K562 (cell line): ENCODE results near the gene LAMA2. TPM values are rescaled to one million over a fixed set of nuclear protein-coding genes. Genes with fewer than 3 reads are reported as not detected.

Source experiments
- ATAC-seq: fragments of 200-7000 bp; cut with Tn5 transposase; 3 replicates; pipeline ENCODE4 v1.9.1; 2020; ENCODE audit warnings: moderate library complexity
- BruUV-seq: library from RNA; stranded (reverse); fragments of 400-500 nt; replicated peaks from 2 replicates; lab custom pipeline; 2021; lab: Mats Ljungman, UMichigan
- CTCF ChIA-PET: fragments of 300-600 bp; formaldehyde crosslinking; extraction: SDS; loops from one replicate; lab custom pipeline; 2021; ENCODE audit warnings: low intra/inter-chr PET ratio; lab: Yijun Ruan, JAX
- POLR2A ChIA-PET: fragments of 300-600, 350-650 bp; sonication (Branson Sonifier 250); formaldehyde crosslinking; extraction: SDS; loops from one replicate; lab custom pipeline; 2021; ENCODE audit warnings: antibody characterized with exemption, inconsistent platforms; lab: Yijun Ruan, JAX
- DNase-seq, 4 experiments: peaks; one replicate each; pipeline versions ENCODE4 v3.0.0 to v3.0.0-alpha.2; 2011 to 2018; ENCODE audit warnings: low spot score in 3 of 4, mixed read lengths in 3 of 4; ENCODE audit errors: extremely low read depth in 1 of 4
- FAIRE-seq: peaks from 2 replicates; lab custom pipeline; 2011; peaks lifted over from hg19 to GRCh38; lab: Jason Lieb, UNC
- H2AFZ ChIP-seq: 2 replicates; pipeline ENCODE4 v1.6.0; 2011; ENCODE audit warnings: low read depth, low read length, control low read depth, inconsistent platforms
- H3K27ac ChIP-seq: fragments of 200-600 bp; 3 replicates; pipeline ENCODE4 v1.8.0; 2011; ENCODE audit warnings: low read depth, mild to moderate bottlenecking, control low read depth, inconsistent platforms, low read length, moderate library complexity, mixed read lengths; ENCODE audit errors: extremely low read depth
- H3K27me3 ChIP-seq, 2 experiments: fragments of 300-600 bp in 1 of 2; 2 replicates in 1 of 2; 3 replicates in 1 of 2; pipeline versions ENCODE4 v1.6.0 to v1.8.0; 2011; ENCODE audit warnings: inconsistent platforms in 2 of 2, low read length in 2 of 2, mild to moderate bottlenecking in 1 of 2, mixed read lengths in 1 of 2, moderate library complexity in 1 of 2; ENCODE audit not compliant: control insufficient read depth in 2 of 2, insufficient read depth in 2 of 2
- H3K36me3 ChIP-seq: fragments of 300-600 bp; 3 replicates; pipeline ENCODE4 v1.8.0; 2011; ENCODE audit warnings: mild to moderate bottlenecking, low read length, inconsistent platforms; ENCODE audit not compliant: control insufficient read depth, insufficient read depth
- H3K4me1 ChIP-seq, 2 experiments: fragments of 200-600 bp in 1 of 2; replicated peaks in 1 of 2; 2 replicates in 1 of 2; 3 replicates in 1 of 2; pipeline versions ENCODE4 v1.5.1 to v1.8.0; 2011; ENCODE audit warnings: inconsistent platforms in 2 of 2, low read length in 2 of 2, mild to moderate bottlenecking in 1 of 2, mixed read lengths in 1 of 2, moderate library complexity in 1 of 2; ENCODE audit not compliant: control insufficient read depth in 2 of 2, insufficient read depth in 2 of 2
- H3K4me2 ChIP-seq: 2 replicates; pipeline ENCODE4 v1.6.1; 2011; ENCODE audit warnings: low read length, control low read depth, inconsistent platforms, mixed read lengths; ENCODE audit not compliant: insufficient read depth
- H3K4me3 ChIP-seq: fragments of 200-600 bp; sonication (generic), shearing (Covaris generic); 2 replicates; pipeline ENCODE4 v1.5.1; 2016; ENCODE audit warnings: control low read depth, inconsistent platforms
- H3K79me2 ChIP-seq: fragments of 200-600 bp; 3 replicates; pipeline ENCODE4 v1.8.0; 2011; ENCODE audit warnings: low read length, inconsistent platforms; ENCODE audit not compliant: control insufficient read depth, insufficient read depth
- H3K9ac ChIP-seq, 2 experiments: 2 replicates each; pipeline versions ENCODE4 v1.6.0 to v1.6.1; 2011; ENCODE audit warnings: low read depth in 2 of 2, low read length in 2 of 2, control low read depth in 1 of 2, inconsistent platforms in 1 of 2, mild to moderate bottlenecking in 1 of 2, mixed read lengths in 1 of 2; ENCODE audit not compliant: insufficient read depth in 1 of 2
- H3K9me1 ChIP-seq: one replicate; pipeline ENCODE4 v1.6.0; 2011; ENCODE audit warnings: inconsistent platforms, mild to moderate bottlenecking, low read length, moderate library complexity; ENCODE audit not compliant: control insufficient read depth, insufficient read depth
- H3K9me3 ChIP-seq: replicated peaks from 2 replicates; pipeline ENCODE4 v1.5.1; 2011; ENCODE audit warnings: low read depth, low read length, inconsistent platforms; ENCODE audit not compliant: control insufficient read depth, insufficient read depth
- H4K20me1 ChIP-seq: replicated peaks from 2 replicates; pipeline ENCODE4 v1.6.1; 2011; ENCODE audit warnings: low read length, inconsistent platforms, mixed read lengths; ENCODE audit not compliant: control insufficient read depth, insufficient read depth
- CEBPB ChIP-seq: fragments of 450-650 bp; IDR thresholded peaks from 2 replicates; pipeline ENCODE4 v1.6.1; 2016; ENCODE audit warnings: missing genetic modification characterization, missing compliant biosample characterization
- CEBPG ChIP-seq, 3 experiments: fragments of 200-800 bp in 1 of 3; sonication (Bioruptor generic) in 1 of 3; sonication (generic) in 1 of 3; formaldehyde crosslinking in 1 of 3; IDR thresholded peaks in 2 of 3; conservative IDR thresholded peaks in 1 of 3; 2 replicates each; pipeline versions ENCODE4 v1.6.1 to v1.8.0; 2016 to 2022; ENCODE audit warnings: missing compliant biosample characterization in 2 of 3, missing genetic modification characterization in 2 of 3, mild to moderate bottlenecking in 1 of 3, missing genetic modification reagents in 1 of 3
- FOXP1 ChIP-seq: sonication (generic); formaldehyde crosslinking; IDR thresholded peaks from 2 replicates; pipeline ENCODE4 v1.8.0; 2022; ENCODE audit warnings: mild to moderate bottlenecking, missing genetic modification reagents
- HDAC8 ChIP-seq: fragments of 450-650 bp; IDR thresholded peaks from 2 replicates; pipeline ENCODE4 v1.6.1; 2016; ENCODE audit warnings: mild to moderate bottlenecking, missing genetic modification characterization, moderate library complexity, missing compliant biosample characterization
- MAFF ChIP-seq: IDR thresholded peaks from 2 replicates; pipeline ENCODE4 v1.6.1; 2012; ENCODE audit warnings: low read length, improper control_type of control experiment
- NRF1 ChIP-seq, 2 experiments: fragments of 450-650 bp; IDR thresholded peaks in 1 of 2; conservative IDR thresholded peaks in 1 of 2; 2 replicates each; pipeline ENCODE4 v1.6.1; 2014; ENCODE audit warnings: mild to moderate bottlenecking in 2 of 2
- WGBS: fragments of 100-300 bp; shearing (Covaris generic); methylation state at CpG from one replicate; pipeline ENCODE4 v1.1.6; 2016; ENCODE audit warnings: low coverage, mixed read lengths; ENCODE audit not compliant: insufficient coverage; ENCODE audit errors: missing lambda C conversion rate; 5-methylcytosine and 5-hydroxymethylcytosine counted together
- in situ Hi-C: fragments of 300-500 bp; cut with MboI; formaldehyde crosslinking; loops from 4 replicates; pipeline ENCODE4 v1.15.0; 2018; ENCODE audit warnings: inconsistent platforms, mixed read lengths
- intact Hi-C: fragments of 100-400 bp; cut with micrococcal nuclease; formaldehyde crosslinking; loops from 2 replicates; pipeline ENCODE4 v1.14.2; 2022
- polyA plus RNA-seq, 8 experiments: library from polyadenylated mRNA; depleted of rRNA in 4 of 8; stranded (reverse) in 5 of 8; unstranded in 3 of 8; fragments of >200 nt; fragmentation: Nextera tagmentation in 2 of 8; fragmentation: Illumina TruSeq in 1 of 8; extraction: Ambion mirVana in 2 of 8; extraction: Trizol in 1 of 8; gene quantifications; 2 replicates each; pipeline versions ENCODE4 v1.2.1 to v1.2.3, GENCODE V29; 2011 to 2014; ENCODE audit warnings: inconsistent platforms in 1 of 8, missing spikeins in 1 of 8
- total RNA-seq, 7 experiments: library from RNA; depleted of rRNA in 6 of 7; stranded (reverse); fragments of >200 nt in 6 of 7; fragmentation: Illumina TruSeq in 2 of 7; extraction: Trizol in 2 of 7; gene quantifications; 2 replicates each; pipeline versions ENCODE4 v1.2.1 to v1.2.3, GENCODE V29; 2011 to 2021; ENCODE audit warnings: low replicate concordance in 1 of 7
- TF ChIP-seq, protein P1 (sequence below): fragments of 250-450 bp; sonication (Bioruptor Pico); IDR thresholded peaks from 2 replicates; pipeline ENCODE4 v1.5.0; 2020; ENCODE audit warnings: mild to moderate bottlenecking, borderline replicate concordance

LAMA2 gene
- total and polyA plus RNA-seq, 9 of the 15 experiments (the other 6 are each of a cell fraction or from before 2014, with no cell fraction given) = 0.04 to 1.5 (median 0.36) TPM

DNA sequence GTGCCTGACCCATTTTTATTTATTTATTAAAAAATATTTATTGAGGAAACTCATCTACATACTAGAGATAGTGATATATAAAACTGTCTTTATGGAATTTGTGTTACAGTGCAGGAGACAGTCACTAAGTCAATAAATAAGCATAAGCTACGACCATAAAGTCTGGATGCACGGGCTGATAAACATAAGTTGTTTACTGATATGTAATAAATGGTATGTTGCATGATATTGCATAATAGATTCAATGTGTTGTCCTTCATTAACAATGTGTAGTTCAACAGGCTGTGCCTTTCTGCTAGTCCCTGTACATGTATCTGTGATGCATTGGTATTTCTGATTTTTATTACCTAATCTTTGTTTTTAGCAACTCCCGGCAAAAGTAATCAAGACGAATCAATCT is 515.8 kb downstream of the LAMA2 start:
- TF ChIP-seq FOXP1 (no peak), CEBPB (peak; percentile 21; the same call in 1 of the 2 replicates), CEBPG (CRISPR knock-in tag; IDR thresholded peaks at IDR 0.05) (no peak), CEBPG (tag; conservative IDR thresholded peaks at IDR 0.05 in 1 of 2, IDR thresholded peaks at IDR 0.05 in 1 of 2) (peak; percentile 58 to 63), MAFF (no peak)
- TF ChIP-seq, all 486 proteins: peak for 2
- WGBS = 0% methylated on average over 4 of the region's 4 CpGs
- DNase-seq (no peak), FAIRE-seq (no peak), ATAC-seq (no peak)
- H3K9ac ChIP-seq = no peak overlapping the region
- H3K9me1 ChIP-seq = no peaks in the 10 kb centered on the region
- H3K9me3 ChIP-seq = no peaks in the 10 kb centered on the region
- H3K4me2 ChIP-seq = no peak overlapping the region
- BruUV-seq = no TSS peak
- no peaks in the 10 kb centered on the region for H4K20me1 ChIP-seq
- no peak overlapping the region for H2AFZ ChIP-seq
- H3K27me3 ChIP-seq = no peaks in the 10 kb centered on the region
- ChIA-PET CTCF (no interaction called here), POLR2A (no interaction called here)
- no peak overlapping the region for H3K27ac ChIP-seq
- no peak overlapping the region for H3K4me3 ChIP-seq
- in situ Hi-C loops = no loop called here
- intact Hi-C loops = no loop called here
- H3K79me2 ChIP-seq = no peaks in the 10 kb centered on the region
- H3K36me3 ChIP-seq = no peaks in the 10 kb centered on the region
- H3K4me1 ChIP-seq = no peaks in the 10 kb centered on the region

DNA sequence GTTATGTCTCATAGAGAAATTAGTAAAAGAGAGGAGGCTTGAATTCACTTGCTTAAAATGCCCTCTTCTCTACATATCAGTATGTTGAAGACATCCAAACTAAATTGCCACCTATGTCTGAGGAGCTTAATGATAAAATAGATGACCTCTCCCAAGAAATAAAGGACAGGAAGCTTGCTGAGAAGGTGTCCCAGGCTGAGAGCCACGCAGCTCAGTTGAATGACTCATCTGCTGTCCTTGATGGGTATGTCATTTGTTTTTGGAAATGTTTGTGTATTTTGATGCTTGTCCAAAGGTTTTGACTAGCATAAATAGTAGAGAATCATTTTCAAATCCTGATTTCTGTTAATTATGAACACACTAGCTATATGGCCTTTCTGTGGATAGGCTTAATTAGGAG is 519.3 kb downstream of the LAMA2 start:
- Histone ChIP-seq H3K9me3 (no peaks in the 10 kb centered on the region), H3K9ac (no peak overlapping the region), H3K4me1 (no peaks in the 10 kb centered on the region), H4K20me1 (no peaks in the 10 kb centered on the region), H3K27ac (no peak overlapping the region), H3K4me3 (no peak overlapping the region), H3K9me1 (no peaks in the 10 kb centered on the region), H3K36me3 (no peaks in the 10 kb centered on the region), H2AFZ (no peak overlapping the region), H3K79me2 (no peaks in the 10 kb centered on the region), H3K27me3 (no peaks in the 10 kb centered on the region), H3K4me2 (no peak overlapping the region)
- no peak for TF ChIP-seq HDAC8 (tag)
- no peak for TF ChIP-seq NRF1 (conservative IDR thresholded peaks at IDR 0.05 in 1 of 2, IDR thresholded peaks at IDR 0.05 in 1 of 2)
- TF ChIP-seq, protein P1, sequence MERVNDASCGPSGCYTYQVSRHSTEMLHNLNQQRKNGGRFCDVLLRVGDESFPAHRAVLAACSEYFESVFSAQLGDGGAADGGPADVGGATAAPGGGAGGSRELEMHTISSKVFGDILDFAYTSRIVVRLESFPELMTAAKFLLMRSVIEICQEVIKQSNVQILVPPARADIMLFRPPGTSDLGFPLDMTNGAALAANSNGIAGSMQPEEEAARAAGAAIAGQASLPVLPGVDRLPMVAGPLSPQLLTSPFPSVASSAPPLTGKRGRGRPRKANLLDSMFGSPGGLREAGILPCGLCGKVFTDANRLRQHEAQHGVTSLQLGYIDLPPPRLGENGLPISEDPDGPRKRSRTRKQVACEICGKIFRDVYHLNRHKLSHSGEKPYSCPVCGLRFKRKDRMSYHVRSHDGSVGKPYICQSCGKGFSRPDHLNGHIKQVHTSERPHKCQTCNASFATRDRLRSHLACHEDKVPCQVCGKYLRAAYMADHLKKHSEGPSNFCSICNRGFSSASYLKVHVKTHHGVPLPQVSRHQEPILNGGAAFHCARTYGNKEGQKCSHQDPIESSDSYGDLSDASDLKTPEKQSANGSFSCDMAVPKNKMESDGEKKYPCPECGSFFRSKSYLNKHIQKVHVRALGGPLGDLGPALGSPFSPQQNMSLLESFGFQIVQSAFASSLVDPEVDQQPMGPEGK (CRISPR knock-in tag) = no peak
- in situ Hi-C loops (no loop called here), intact Hi-C loops (no loop called here)
- DNase-seq (no peak), ATAC-seq (no peak), FAIRE-seq (no peak)
- POLR2A ChIA-PET = no interaction called here
- no TSS peak for BruUV-seq
- CTCF ChIA-PET = no interaction called here
- WGBS = 0% methylated on average over 1 of the region's 1 CpG
